ENCODE results near the gene MRPS18B.

The MRPS18B gene

DNA sequence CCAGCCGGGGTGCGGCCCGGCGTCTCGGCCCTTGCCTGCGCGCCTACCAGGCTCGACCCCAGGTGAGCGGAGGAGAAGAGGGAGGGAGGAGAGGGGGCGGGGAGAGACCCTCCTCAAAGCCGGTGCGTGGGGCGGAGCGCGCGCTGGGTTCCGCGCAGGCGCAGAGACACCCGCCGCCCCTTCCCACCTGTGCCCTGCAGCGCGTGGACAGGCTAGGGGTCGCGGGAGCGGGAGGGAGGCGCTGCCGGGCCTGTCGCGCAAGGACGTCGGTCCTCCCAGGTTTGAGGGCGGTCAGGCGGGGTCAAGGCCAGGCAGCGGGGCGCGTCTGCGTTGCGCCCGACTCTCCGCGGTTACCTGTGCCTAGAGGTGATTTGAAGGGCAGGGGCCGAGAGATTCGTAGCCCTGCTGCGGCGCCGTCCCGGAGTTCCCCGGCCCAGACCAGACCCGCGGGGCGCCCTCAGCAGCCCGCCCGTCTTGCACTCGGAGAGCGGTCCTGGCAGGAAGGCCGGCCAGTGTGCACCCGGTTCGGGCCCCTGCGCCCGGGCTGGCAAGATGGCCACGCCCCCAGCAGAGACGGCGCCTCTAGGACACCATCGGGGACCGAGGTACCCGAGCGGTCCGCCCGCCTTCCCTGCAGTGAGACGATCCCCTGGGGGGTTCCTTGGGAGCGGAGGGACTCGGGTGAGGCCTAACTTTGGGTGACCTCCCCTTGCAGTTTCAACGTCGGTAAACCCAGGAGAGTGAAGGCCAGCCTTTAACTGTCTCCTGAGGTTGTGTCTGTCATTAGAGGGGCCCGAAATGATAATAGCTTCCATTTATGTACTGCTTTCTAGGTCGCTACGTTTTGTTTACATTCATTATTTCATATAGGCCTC lies 29.8 kb downstream of the MRPS18B start:
- H3K27ac ChIP-seq (ENCODE audit: low read length) = peak overlapping the region; percentile 95
- TF ChIP-seq, protein P1, sequence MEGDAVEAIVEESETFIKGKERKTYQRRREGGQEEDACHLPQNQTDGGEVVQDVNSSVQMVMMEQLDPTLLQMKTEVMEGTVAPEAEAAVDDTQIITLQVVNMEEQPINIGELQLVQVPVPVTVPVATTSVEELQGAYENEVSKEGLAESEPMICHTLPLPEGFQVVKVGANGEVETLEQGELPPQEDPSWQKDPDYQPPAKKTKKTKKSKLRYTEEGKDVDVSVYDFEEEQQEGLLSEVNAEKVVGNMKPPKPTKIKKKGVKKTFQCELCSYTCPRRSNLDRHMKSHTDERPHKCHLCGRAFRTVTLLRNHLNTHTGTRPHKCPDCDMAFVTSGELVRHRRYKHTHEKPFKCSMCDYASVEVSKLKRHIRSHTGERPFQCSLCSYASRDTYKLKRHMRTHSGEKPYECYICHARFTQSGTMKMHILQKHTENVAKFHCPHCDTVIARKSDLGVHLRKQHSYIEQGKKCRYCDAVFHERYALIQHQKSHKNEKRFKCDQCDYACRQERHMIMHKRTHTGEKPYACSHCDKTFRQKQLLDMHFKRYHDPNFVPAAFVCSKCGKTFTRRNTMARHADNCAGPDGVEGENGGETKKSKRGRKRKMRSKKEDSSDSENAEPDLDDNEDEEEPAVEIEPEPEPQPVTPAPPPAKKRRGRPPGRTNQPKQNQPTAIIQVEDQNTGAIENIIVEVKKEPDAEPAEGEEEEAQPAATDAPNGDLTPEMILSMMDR (IDR thresholded peaks at IDR 0.05; ENCODE audit: borderline replicate concordance, extremely low read depth, low read length, poor library complexity, severe bottlenecking) = no peak
- no peak for TF ChIP-seq EZH2 (IDR thresholded peaks at IDR 0.05; ENCODE audit: borderline replicate concordance, low read depth, low read length, severe bottlenecking)
- H2AFZ ChIP-seq (ENCODE audit: low read depth, low read length) = peak overlapping the region; percentile 95
- peaks cover 62% of the 10 kb centered on the region for H3K79me2 ChIP-seq (ENCODE audit: insufficient read depth, low read length)
- peak overlapping the region; percentile 96 for H3K9ac ChIP-seq (ENCODE audit: low read depth, low read length)
- peak overlapping the region; percentile 68 for H3K4me2 ChIP-seq (ENCODE audit: insufficient read depth, low read length)
- DNase-seq (peak; percentile 74), ATAC-seq (ENCODE audit: insufficient read depth, low read depth) (peak; percentile 79)
- H3K27me3 ChIP-seq (ENCODE audit: insufficient read depth, low read length, poor library complexity) = no peaks in the 10 kb centered on the region
- H3K4me3 ChIP-seq (ENCODE audit: low read depth in 1 of 2, low read length in 2 of 2) = peak overlapping the region; percentile 94 to 98
- peaks cover 61% of the 10 kb centered on the region for H3K36me3 ChIP-seq (ENCODE audit: insufficient read depth, low read length)
- H3K9me3 ChIP-seq (ENCODE audit: insufficient read depth, low read length, severe bottlenecking) = no peaks in the 10 kb centered on the region
- H3K4me1 ChIP-seq (ENCODE audit: insufficient read depth, low read length) = peaks cover 32% of the 10 kb centered on the region
- H4K20me1 ChIP-seq (ENCODE audit: insufficient read depth, low read length) = peaks cover 9% of the 10 kb centered on the region; the same call in 1 of the 2 replicates

DNA sequence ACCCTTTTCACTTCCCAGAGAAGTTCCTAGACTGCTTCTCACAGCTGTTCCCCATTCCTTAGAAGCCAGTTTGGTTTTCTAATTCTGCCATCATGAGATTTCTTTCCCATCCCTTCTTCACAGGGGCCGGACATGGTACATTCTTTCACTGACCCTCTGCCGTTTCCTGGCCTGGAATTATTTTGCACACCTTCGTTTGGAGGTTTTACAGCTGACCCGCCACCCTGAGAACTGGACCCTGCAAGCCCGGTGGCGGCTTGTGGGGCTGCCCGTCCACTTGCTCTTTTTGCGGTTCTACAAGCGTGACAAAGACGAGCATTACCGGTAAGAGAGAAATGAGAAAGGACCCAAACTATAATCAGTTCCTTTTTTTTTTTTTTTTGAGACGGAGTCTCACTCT lies 33.5 kb downstream of the MRPS18B start:
- ATAC-seq (ENCODE audit: insufficient read depth, low read depth) = no peak
- no peak overlapping the region for H3K4me2 ChIP-seq (ENCODE audit: insufficient read depth, low read length)

DNA sequence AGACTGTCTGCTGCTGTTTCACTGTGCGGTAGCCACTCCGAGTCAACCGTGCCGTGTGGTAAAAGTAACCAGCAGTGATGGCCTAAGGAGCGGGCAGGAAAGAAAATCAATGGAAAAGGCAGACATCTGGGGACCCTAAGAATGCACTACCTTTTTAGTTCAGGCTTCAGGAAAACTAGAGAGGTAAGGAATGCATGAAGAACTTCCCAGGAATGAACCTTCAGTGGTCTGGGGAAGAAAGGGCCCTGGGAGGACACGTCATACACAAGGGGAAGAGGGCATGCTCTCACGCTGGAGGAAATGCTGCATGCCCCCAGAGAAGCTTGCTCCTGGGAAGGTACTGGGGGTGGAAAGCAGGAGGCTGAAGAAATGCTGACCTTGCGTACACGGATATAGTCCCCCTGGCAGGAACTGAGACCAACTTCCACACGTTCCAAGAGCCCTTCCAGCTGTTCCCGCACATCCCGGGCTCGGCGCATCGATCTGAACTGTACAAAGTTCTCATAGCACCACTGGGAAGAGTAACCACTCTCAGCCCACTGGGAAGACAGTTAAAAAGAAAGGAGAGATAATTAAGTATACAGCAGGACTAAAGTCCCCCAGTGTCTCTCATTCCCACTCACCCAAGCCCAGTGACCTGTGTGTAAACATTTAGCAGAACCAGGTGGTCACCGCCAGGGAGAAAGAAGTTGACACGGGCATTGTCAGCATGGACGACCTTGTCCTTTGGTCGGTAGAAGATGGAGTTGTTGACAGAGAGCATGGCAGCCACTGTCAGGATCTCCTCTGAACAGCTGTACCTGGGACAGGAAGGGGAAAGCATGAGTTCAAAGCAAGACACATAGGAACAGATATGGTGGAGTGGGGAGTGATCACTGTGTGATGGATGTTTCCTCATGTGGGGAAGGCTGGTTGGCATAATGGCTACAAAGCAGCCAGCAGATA lies 37.4 kb downstream of the MRPS18B start:
- ATAC-seq (ENCODE audit: insufficient read depth, low read depth) (no peak), DNase-seq (no peak)
- no peak overlapping the region for H3K4me3 ChIP-seq (ENCODE audit: low read depth in 1 of 2, low read length in 2 of 2)
- no peak overlapping the region for H2AFZ ChIP-seq (ENCODE audit: low read depth, low read length)
- no peaks in the 10 kb centered on the region for H3K27me3 ChIP-seq (ENCODE audit: insufficient read depth, low read length, poor library complexity)
- no peak overlapping the region for H3K9ac ChIP-seq (ENCODE audit: low read depth, low read length)
- peaks cover 3% of the 10 kb centered on the region; the same call in 1 of the 2 replicates for H3K79me2 ChIP-seq (ENCODE audit: insufficient read depth, low read length)
- no peaks in the 10 kb centered on the region for H3K9me3 ChIP-seq (ENCODE audit: insufficient read depth, low read length, severe bottlenecking)
- H3K4me2 ChIP-seq (ENCODE audit: insufficient read depth, low read length) = no peak overlapping the region
- TF ChIP-seq EZH2 (IDR thresholded peaks at IDR 0.05; ENCODE audit: borderline replicate concordance, low read depth, low read length, severe bottlenecking) = no peak
- TF ChIP-seq, protein P1 (IDR thresholded peaks at IDR 0.05; ENCODE audit: borderline replicate concordance, extremely low read depth, low read length, poor library complexity, severe bottlenecking) = no peak
- no peak overlapping the region for H3K27ac ChIP-seq (ENCODE audit: low read length)
- no peaks in the 10 kb centered on the region for H3K4me1 ChIP-seq (ENCODE audit: insufficient read depth, low read length)
- H4K20me1 ChIP-seq (ENCODE audit: insufficient read depth, low read length) = no peaks in the 10 kb centered on the region
- peaks cover 89% of the 10 kb centered on the region for H3K36me3 ChIP-seq (ENCODE audit: insufficient read depth, low read length)

More for the DNA sequence above, 33.5 kb downstream of the MRPS18B start:
- no peaks in the 10 kb centered on the region for H3K9me3 ChIP-seq (ENCODE audit: insufficient read depth, low read length, severe bottlenecking)
- peaks cover 6% of the 10 kb centered on the region; the same call in 1 of the 2 replicates for H4K20me1 ChIP-seq (ENCODE audit: insufficient read depth, low read length)
- no peak overlapping the region for H3K9ac ChIP-seq (ENCODE audit: low read depth, low read length)
- no peaks in the 10 kb centered on the region for H3K27me3 ChIP-seq (ENCODE audit: insufficient read depth, low read length, poor library complexity)
- H3K27ac ChIP-seq (ENCODE audit: low read length) = no peak overlapping the region
- H3K36me3 ChIP-seq (ENCODE audit: insufficient read depth, low read length) = peaks cover 65% of the 10 kb centered on the region
- H3K4me3 ChIP-seq (ENCODE audit: low read depth in 1 of 2, low read length in 2 of 2) = no peak overlapping the region
- no peak overlapping the region for H2AFZ ChIP-seq (ENCODE audit: low read depth, low read length)
- no peak for TF ChIP-seq EZH2 (IDR thresholded peaks at IDR 0.05; ENCODE audit: borderline replicate concordance, low read depth, low read length, severe bottlenecking)
- TF ChIP-seq, protein P1 (IDR thresholded peaks at IDR 0.05; ENCODE audit: borderline replicate concordance, extremely low read depth, low read length, poor library complexity, severe bottlenecking) = no peak
- H3K79me2 ChIP-seq (ENCODE audit: insufficient read depth, low read length) = peaks cover 38% of the 10 kb centered on the region
- peaks cover 27% of the 10 kb centered on the region for H3K4me1 ChIP-seq (ENCODE audit: insufficient read depth, low read length)
- DNase-seq = no peak

Data from DND-41 (cell line).